HEK293 (cell line): ENCODE results near the gene MCRIP2.

Source experiments
- GLI2 ChIP-seq: fragments of 450-650 bp; formaldehyde crosslinking; IDR thresholded peaks from 2 replicates; pipeline ENCODE4; 2017; ENCODE audit warnings: missing biosample characterization, missing genetic modification characterization, low read depth, borderline replicate concordance
- KLF9 ChIP-seq: fragments of 450-650 bp; formaldehyde crosslinking; IDR thresholded peaks from 2 replicates; pipeline ENCODE4 v1.5.1; 2016; ENCODE audit warnings: missing biosample characterization, missing genetic modification characterization, low read depth
- SETDB1 ChIP-seq: IDR thresholded peaks from one replicate; pipeline ENCODE4 v1.6.1; 2017; ENCODE audit warnings: mild to moderate bottlenecking, low read length, moderate library complexity, mixed read lengths; ENCODE audit not compliant: insufficient read length
- ZBTB20 ChIP-seq: fragments of 450-650 bp; formaldehyde crosslinking; IDR thresholded peaks from 2 replicates; pipeline ENCODE4 v1.5.1; 2016; ENCODE audit warnings: missing biosample characterization, missing genetic modification characterization
- ZBTB8A ChIP-seq: fragments of 450-650 bp; formaldehyde crosslinking; IDR thresholded peaks from 2 replicates; pipeline ENCODE4 v1.5.1; 2016; ENCODE audit warnings: missing biosample characterization, missing genetic modification characterization
- ZNF121 ChIP-seq: fragments of 450-650 bp; formaldehyde crosslinking; IDR thresholded peaks from 2 replicates; pipeline ENCODE4 v1.5.1; 2016; ENCODE audit warnings: missing biosample characterization, missing genetic modification characterization
- ZNF16 ChIP-seq: fragments of 450-650 bp; formaldehyde crosslinking; IDR thresholded peaks from 2 replicates; pipeline ENCODE4 v1.5.1; 2016; ENCODE audit warnings: low read depth, missing biosample characterization, missing genetic modification characterization
- ZNF24 ChIP-seq: fragments of 450-650 bp; formaldehyde crosslinking; IDR thresholded peaks from 2 replicates; pipeline ENCODE4 v1.5.1; 2016; ENCODE audit warnings: missing biosample characterization, missing genetic modification characterization
- ZNF248 ChIP-seq: fragments of 450-650 bp; formaldehyde crosslinking; IDR thresholded peaks from 2 replicates; pipeline ENCODE4 v1.5.1; 2017; ENCODE audit warnings: missing biosample characterization, missing genetic modification characterization
- ZNF394 ChIP-seq: fragments of 450-650 bp; formaldehyde crosslinking; IDR thresholded peaks from 2 replicates; pipeline ENCODE4 v1.5.1; 2016; ENCODE audit warnings: missing biosample characterization, missing genetic modification characterization, mild to moderate bottlenecking, moderate library complexity, borderline replicate concordance
- ZNF473 ChIP-seq: fragments of 450-650 bp; formaldehyde crosslinking; IDR thresholded peaks from 2 replicates; pipeline ENCODE4 v1.5.1; 2017; ENCODE audit warnings: missing biosample characterization, missing genetic modification characterization
- ZNF548 ChIP-seq: fragments of 450-650 bp; formaldehyde crosslinking; IDR thresholded peaks from 2 replicates; pipeline ENCODE4 v1.5.1; 2016; ENCODE audit warnings: missing biosample characterization, missing genetic modification characterization
- ZNF549 ChIP-seq: fragments of 450-650 bp; IDR thresholded peaks from 2 replicates; pipeline ENCODE4 v1.5.1; 2018; ENCODE audit warnings: missing biosample characterization, missing genetic modification characterization, mild to moderate bottlenecking, inconsistent platforms, moderate library complexity
- ZNF623 ChIP-seq: fragments of 450-650 bp; formaldehyde crosslinking; IDR thresholded peaks from 2 replicates; pipeline ENCODE4 v1.5.1; 2016; ENCODE audit warnings: missing biosample characterization, missing genetic modification characterization
- ZNF626 ChIP-seq: fragments of 450-650 bp; sonication (Bioruptor Pico); formaldehyde crosslinking; IDR thresholded peaks from 2 replicates; pipeline ENCODE4 v1.5.1; 2018; ENCODE audit warnings: missing biosample characterization, missing genetic modification characterization, inconsistent platforms
- TF ChIP-seq, protein P1 (sequence below): fragments of 450-650 bp; formaldehyde crosslinking; IDR thresholded peaks from 2 replicates; pipeline ENCODE4 v1.5.1; 2016; ENCODE audit warnings: missing biosample characterization, missing genetic modification characterization
- TF ChIP-seq, protein P2 (sequence below): fragments of 450-650 bp; formaldehyde crosslinking; IDR thresholded peaks from 2 replicates; pipeline ENCODE4 v1.5.1; 2017; ENCODE audit warnings: missing biosample characterization, missing genetic modification characterization
- TF ChIP-seq, protein P3 (sequence below): fragments of 450-650 bp; formaldehyde crosslinking; IDR thresholded peaks from 2 replicates; pipeline ENCODE4 v1.5.1; 2017; ENCODE audit warnings: missing biosample characterization, missing genetic modification characterization
- TF ChIP-seq, protein P4 (sequence below): fragments of 450-650 bp; formaldehyde crosslinking; IDR thresholded peaks from 2 replicates; pipeline ENCODE4 v1.5.1; 2016; ENCODE audit warnings: missing biosample characterization, missing genetic modification characterization
- TF ChIP-seq, protein P5 (sequence below): fragments of 450-650 bp; formaldehyde crosslinking; IDR thresholded peaks from 2 replicates; pipeline ENCODE4 v1.5.1; 2016; ENCODE audit warnings: missing biosample characterization, missing genetic modification characterization
- TF ChIP-seq, protein P6 (sequence below): fragments of 450-650 bp; formaldehyde crosslinking; IDR thresholded peaks from 2 replicates; pipeline ENCODE4 v1.5.1; 2016; ENCODE audit warnings: missing biosample characterization, missing genetic modification characterization
- TF ChIP-seq, protein P7 (sequence below): fragments of 450-650 bp; formaldehyde crosslinking; IDR thresholded peaks from 2 replicates; pipeline ENCODE4 v1.5.1; 2017; ENCODE audit warnings: missing biosample characterization, mild to moderate bottlenecking, missing genetic modification characterization, moderate library complexity
- TF ChIP-seq, protein P8 (sequence below): fragments of 450-650 bp; formaldehyde crosslinking; IDR thresholded peaks from 2 replicates; pipeline ENCODE4 v1.5.1; 2016; ENCODE audit warnings: missing biosample characterization, missing genetic modification characterization

MCRIP2 gene

DNA sequence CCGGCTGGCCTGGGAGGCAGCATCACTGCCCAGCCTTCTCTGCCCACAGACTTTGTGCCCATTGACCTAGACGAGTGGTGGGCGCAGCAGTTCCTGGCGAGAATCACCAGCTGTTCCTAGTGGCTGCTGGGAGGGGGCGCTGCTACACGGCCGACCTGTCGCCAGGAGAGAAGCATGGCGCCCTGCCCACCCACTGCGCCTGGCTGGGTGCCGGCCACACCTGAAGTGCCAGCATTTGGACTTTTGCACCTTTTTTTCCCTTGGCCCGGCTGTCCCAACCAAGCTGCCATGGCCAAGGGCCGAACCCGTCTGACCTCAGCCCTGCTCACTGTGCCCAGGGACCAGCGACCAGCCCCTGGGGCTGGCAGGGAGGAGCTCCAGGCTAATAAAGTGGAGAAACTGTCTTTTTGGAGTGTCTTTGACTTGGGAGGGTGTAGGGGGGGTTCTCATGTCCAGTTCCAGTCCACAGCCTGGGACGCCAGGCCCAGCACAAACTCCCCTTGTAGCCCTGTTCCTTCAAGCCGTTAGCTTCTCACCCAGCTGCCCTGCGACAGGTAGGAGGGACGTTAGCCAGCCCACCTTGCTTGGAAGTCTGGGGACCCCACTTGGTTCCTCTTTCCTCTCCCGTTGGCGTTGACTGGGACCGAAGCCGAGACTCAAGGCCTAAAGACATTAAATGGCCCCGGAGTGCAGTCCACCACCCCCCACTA, 6.6 kb downstream of the MCRIP2 start (continued):
- TF ChIP-seq, protein P1, sequence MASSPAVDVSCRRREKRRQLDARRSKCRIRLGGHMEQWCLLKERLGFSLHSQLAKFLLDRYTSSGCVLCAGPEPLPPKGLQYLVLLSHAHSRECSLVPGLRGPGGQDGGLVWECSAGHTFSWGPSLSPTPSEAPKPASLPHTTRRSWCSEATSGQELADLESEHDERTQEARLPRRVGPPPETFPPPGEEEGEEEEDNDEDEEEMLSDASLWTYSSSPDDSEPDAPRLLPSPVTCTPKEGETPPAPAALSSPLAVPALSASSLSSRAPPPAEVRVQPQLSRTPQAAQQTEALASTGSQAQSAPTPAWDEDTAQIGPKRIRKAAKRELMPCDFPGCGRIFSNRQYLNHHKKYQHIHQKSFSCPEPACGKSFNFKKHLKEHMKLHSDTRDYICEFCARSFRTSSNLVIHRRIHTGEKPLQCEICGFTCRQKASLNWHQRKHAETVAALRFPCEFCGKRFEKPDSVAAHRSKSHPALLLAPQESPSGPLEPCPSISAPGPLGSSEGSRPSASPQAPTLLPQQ (tag by site-specific recombination), result no peak
- TF ChIP-seq ZNF394 (tag by site-specific recombination) (peak; percentile 39; the same call in 1 of the 2 replicates), ZBTB8A (tag by site-specific recombination) (peak; percentile 89), GLI2 (tag by site-specific recombination) (no peak), ZNF473 (tag by site-specific recombination) (no peak), ZNF548 (tag by site-specific recombination) (no peak), ZBTB20 (tag by site-specific recombination) (no peak), ZNF24 (tag by site-specific recombination) (no peak), KLF9 (peak; percentile 64), ZNF121 (no peak), ZNF16 (no peak), ZNF549 (no peak), ZNF623 (tag by site-specific recombination) (no peak), ZNF626 (no peak), ZNF248 (tag by site-specific recombination) (no peak), SETDB1 (no peak)
- TF ChIP-seq, protein P2, sequence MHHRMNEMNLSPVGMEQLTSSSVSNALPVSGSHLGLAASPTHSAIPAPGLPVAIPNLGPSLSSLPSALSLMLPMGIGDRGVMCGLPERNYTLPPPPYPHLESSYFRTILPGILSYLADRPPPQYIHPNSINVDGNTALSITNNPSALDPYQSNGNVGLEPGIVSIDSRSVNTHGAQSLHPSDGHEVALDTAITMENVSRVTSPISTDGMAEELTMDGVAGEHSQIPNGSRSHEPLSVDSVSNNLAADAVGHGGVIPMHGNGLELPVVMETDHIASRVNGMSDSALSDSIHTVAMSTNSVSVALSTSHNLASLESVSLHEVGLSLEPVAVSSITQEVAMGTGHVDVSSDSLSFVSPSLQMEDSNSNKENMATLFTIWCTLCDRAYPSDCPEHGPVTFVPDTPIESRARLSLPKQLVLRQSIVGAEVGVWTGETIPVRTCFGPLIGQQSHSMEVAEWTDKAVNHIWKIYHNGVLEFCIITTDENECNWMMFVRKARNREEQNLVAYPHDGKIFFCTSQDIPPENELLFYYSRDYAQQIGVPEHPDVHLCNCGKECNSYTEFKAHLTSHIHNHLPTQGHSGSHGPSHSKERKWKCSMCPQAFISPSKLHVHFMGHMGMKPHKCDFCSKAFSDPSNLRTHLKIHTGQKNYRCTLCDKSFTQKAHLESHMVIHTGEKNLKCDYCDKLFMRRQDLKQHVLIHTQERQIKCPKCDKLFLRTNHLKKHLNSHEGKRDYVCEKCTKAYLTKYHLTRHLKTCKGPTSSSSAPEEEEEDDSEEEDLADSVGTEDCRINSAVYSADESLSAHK (tag by site-specific recombination), result peak; percentile 84
- TF ChIP-seq, protein P3, sequence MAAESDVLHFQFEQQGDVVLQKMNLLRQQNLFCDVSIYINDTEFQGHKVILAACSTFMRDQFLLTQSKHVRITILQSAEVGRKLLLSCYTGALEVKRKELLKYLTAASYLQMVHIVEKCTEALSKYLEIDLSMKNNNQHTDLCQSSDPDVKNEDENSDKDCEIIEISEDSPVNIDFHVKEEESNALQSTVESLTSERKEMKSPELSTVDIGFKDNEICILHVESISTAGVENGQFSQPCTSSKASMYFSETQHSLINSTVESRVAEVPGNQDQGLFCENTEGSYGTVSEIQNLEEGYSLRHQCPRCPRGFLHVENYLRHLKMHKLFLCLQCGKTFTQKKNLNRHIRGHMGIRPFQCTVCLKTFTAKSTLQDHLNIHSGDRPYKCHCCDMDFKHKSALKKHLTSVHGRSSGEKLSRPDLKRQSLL, result no peak
- TF ChIP-seq, protein P4, sequence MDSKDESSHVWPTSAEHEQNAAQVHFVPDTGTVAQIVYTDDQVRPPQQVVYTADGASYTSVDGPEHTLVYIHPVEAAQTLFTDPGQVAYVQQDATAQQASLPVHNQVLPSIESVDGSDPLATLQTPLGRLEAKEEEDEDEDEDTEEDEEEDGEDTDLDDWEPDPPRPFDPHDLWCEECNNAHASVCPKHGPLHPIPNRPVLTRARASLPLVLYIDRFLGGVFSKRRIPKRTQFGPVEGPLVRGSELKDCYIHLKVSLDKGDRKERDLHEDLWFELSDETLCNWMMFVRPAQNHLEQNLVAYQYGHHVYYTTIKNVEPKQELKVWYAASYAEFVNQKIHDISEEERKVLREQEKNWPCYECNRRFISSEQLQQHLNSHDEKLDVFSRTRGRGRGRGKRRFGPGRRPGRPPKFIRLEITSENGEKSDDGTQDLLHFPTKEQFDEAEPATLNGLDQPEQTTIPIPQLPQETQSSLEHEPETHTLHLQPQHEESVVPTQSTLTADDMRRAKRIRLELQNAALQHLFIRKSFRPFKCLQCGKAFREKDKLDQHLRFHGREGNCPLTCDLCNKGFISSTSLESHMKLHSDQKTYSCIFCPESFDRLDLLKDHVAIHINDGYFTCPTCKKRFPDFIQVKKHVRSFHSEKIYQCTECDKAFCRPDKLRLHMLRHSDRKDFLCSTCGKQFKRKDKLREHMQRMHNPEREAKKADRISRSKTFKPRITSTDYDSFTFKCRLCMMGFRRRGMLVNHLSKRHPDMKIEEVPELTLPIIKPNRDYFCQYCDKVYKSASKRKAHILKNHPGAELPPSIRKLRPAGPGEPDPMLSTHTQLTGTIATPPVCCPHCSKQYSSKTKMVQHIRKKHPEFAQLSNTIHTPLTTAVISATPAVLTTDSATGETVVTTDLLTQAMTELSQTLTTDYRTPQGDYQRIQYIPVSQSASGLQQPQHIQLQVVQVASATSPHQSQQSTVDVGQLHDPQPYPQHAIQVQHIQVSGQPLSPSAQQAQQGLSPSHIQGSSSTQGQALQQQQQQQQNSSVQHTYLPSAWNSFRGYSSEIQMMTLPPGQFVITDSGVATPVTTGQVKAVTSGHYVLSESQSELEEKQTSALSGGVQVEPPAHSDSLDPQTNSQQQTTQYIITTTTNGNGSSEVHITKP (tag by site-specific recombination), result no peak
- TF ChIP-seq, protein P5, sequence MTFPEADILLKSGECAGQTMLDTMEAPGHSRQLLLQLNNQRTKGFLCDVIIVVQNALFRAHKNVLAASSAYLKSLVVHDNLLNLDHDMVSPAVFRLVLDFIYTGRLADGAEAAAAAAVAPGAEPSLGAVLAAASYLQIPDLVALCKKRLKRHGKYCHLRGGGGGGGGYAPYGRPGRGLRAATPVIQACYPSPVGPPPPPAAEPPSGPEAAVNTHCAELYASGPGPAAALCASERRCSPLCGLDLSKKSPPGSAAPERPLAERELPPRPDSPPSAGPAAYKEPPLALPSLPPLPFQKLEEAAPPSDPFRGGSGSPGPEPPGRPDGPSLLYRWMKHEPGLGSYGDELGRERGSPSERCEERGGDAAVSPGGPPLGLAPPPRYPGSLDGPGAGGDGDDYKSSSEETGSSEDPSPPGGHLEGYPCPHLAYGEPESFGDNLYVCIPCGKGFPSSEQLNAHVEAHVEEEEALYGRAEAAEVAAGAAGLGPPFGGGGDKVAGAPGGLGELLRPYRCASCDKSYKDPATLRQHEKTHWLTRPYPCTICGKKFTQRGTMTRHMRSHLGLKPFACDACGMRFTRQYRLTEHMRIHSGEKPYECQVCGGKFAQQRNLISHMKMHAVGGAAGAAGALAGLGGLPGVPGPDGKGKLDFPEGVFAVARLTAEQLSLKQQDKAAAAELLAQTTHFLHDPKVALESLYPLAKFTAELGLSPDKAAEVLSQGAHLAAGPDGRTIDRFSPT, result peak; percentile 95
- TF ChIP-seq, protein P6, sequence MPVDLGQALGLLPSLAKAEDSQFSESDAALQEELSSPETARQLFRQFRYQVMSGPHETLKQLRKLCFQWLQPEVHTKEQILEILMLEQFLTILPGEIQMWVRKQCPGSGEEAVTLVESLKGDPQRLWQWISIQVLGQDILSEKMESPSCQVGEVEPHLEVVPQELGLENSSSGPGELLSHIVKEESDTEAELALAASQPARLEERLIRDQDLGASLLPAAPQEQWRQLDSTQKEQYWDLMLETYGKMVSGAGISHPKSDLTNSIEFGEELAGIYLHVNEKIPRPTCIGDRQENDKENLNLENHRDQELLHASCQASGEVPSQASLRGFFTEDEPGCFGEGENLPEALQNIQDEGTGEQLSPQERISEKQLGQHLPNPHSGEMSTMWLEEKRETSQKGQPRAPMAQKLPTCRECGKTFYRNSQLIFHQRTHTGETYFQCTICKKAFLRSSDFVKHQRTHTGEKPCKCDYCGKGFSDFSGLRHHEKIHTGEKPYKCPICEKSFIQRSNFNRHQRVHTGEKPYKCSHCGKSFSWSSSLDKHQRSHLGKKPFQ (tag by site-specific recombination), result no peak
- TF ChIP-seq, protein P7, sequence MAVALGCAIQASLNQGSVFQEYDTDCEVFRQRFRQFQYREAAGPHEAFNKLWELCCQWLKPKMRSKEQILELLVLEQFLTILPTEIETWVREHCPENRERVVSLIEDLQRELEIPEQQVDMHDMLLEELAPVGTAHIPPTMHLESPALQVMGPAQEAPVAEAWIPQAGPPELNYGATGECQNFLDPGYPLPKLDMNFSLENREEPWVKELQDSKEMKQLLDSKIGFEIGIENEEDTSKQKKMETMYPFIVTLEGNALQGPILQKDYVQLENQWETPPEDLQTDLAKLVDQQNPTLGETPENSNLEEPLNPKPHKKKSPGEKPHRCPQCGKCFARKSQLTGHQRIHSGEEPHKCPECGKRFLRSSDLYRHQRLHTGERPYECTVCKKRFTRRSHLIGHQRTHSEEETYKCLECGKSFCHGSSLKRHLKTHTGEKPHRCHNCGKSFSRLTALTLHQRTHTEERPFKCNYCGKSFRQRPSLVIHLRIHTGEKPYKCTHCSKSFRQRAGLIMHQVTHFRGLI (tag by site-specific recombination), result peak; percentile 53
- TF ChIP-seq, protein P8, sequence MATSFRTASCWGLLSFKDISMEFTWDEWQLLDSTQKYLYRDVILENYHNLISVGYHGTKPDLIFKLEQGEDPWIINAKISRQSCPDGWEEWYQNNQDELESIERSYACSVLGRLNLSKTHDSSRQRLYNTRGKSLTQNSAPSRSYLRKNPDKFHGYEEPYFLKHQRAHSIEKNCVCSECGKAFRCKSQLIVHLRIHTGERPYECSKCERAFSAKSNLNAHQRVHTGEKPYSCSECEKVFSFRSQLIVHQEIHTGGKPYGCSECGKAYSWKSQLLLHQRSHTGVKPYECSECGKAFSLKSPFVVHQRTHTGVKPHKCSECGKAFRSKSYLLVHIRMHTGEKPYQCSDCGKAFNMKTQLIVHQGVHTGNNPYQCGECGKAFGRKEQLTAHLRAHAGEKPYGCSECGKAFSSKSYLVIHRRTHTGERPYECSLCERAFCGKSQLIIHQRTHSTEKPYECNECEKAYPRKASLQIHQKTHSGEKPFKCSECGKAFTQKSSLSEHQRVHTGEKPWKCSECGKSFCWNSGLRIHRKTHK, result no peak
